Memory B cell (primary cell): ENCODE results near the gene RTN4.

ENCODE experiments used
- ATAC-seq: fragments of 150-1000 bp; cut with Tn5 transposase; 2 replicates; pipeline ENCODE4 v1.10.0; 2021; ENCODE audit warnings: low read depth, mild to moderate bottlenecking, moderate library complexity
- DNase-seq, 2 donors: peaks; one replicate each; pipeline ENCODE4 v3.0.0; 2022; ENCODE audit warnings: low spot score in 2 of 2
- H3K27ac Mint-ChIP-seq: one replicate; pipeline ENCODE4 v1.8.0; 2022; ENCODE audit warnings: mild to moderate bottlenecking, moderate library complexity, mixed read lengths
- H3K27me3 Mint-ChIP-seq: one replicate; pipeline ENCODE4 v1.8.0; 2022; ENCODE audit warnings: mixed read lengths
- H3K36me3 Mint-ChIP-seq: one replicate; pipeline ENCODE4 v1.8.0; 2022; ENCODE audit warnings: mild to moderate bottlenecking, mixed read lengths
- H3K4me1 Mint-ChIP-seq: one replicate; pipeline ENCODE4 v1.8.0; 2022; ENCODE audit warnings: mixed read lengths
- H3K4me3 Mint-ChIP-seq: one replicate; pipeline ENCODE4 v1.8.0; 2022; ENCODE audit warnings: mild to moderate bottlenecking, moderate library complexity, mixed read lengths
- H3K9me3 Mint-ChIP-seq: one replicate; pipeline ENCODE4 v1.8.0; 2022; ENCODE audit warnings: mixed read lengths

RTN4 gene

DNA sequence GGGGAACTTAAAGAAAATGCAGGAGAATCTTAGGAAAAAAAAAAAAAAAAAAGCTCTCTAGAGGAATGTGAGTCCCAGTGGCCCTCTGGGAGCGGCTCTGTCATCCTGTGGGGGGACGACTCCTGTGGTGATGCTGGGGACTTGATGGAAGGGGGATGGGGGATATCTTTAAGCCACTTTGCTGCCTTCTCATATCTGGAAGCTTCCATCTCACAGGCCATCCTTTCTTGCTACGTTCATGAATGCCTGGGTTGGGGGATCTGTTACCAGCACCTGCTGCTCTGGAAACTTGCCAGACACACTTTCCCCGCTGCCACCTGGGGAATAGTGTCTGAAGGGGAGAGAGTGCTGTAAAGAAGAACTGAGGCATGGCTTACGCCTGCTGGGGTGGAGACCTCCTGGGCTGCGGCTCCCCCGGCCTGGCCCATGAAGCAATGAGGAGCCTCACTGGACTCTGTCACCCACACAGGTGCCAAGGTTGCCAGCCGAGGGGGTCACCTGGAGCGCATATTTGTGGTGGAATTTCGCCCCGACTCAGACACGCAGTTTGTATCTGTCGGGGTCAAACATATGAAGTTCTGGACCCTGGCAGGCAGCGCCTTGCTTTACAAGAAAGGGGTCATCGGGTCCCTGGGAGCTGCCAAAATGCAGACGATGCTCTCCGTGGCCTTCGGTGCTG, 92.8 kb downstream of the RTN4 start:
- Mint-ChIP-seq H3K27ac (no peak overlapping the region), H3K4me3 (no peak overlapping the region), H3K4me1 (peaks cover 7% of the 10 kb centered on the region), H3K27me3 (no peaks in the 10 kb centered on the region), H3K36me3 (peaks cover 14% of the 10 kb centered on the region), H3K9me3 (peaks cover 1% of the 10 kb centered on the region)
- DNase-seq = no peak
- ATAC-seq = no peak

DNA sequence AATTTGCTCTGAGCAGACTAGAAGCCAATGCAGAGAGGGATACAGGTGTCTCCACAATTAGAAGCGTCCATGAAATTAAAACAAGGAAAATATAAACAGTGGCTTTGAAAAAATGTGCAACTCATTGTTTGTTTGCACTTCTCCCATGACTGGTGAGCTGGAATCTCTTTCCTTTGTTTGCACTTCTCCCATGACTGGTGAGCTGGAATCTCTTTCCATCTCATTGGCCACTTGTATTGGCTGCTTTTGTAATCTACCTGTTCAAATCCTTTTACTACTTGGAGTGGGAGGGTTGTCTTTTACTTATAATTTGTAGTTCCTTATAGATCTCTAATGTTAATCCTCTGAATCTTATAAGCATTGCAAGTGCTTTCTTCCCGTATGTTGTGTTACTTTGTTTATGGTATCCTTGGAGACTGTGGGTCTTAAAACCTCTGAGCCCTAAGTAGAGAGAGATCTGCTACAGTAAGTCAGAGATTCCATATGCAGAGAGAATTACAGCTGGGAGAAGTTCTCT, 94.1 kb downstream of the RTN4 start:
- Mint-ChIP-seq H3K27ac (no peak overlapping the region), H3K27me3 (no peaks in the 10 kb centered on the region), H3K36me3 (peaks cover 14% of the 10 kb centered on the region), H3K9me3 (peaks cover 1% of the 10 kb centered on the region), H3K4me1 (peaks cover 7% of the 10 kb centered on the region), H3K4me3 (no peak overlapping the region)
- DNase-seq (no peak), ATAC-seq (no peak)

- H3K4me1 Mint-ChIP-seq = peaks cover 5% of the 10 kb centered on the region
- no peak for DNase-seq
- no peaks in the 10 kb centered on the region for H3K27me3 Mint-ChIP-seq
- H3K27ac Mint-ChIP-seq = no peak overlapping the region
- no peak for ATAC-seq
- peaks cover 15% of the 10 kb centered on the region for H3K36me3 Mint-ChIP-seq
- H3K9me3 Mint-ChIP-seq = no peaks in the 10 kb centered on the region
- no peak overlapping the region for H3K4me3 Mint-ChIP-seq
Observed at GRCh38 chr2:54955358-54956110, 94.7 kb downstream of the RTN4 start.

GRCh38 chr2:54954705-54955357, 95.4 kb downstream of the RTN4 start:
- Mint-ChIP-seq H3K27ac (no peak overlapping the region), H3K27me3 (no peaks in the 10 kb centered on the region), H3K9me3 (no peaks in the 10 kb centered on the region), H3K4me3 (no peak overlapping the region), H3K4me1 (peaks cover 5% of the 10 kb centered on the region), H3K36me3 (peaks cover 14% of the 10 kb centered on the region)
- ATAC-seq (no peak), DNase-seq (no peak)

GRCh38 chr2:54954158-54954557, 96.1 kb downstream of the RTN4 start:
- H3K9me3 Mint-ChIP-seq = no peaks in the 10 kb centered on the region
- H3K4me3 Mint-ChIP-seq = no peak overlapping the region
- no peak for DNase-seq
- H3K36me3 Mint-ChIP-seq = peaks cover 17% of the 10 kb centered on the region
- peaks cover 4% of the 10 kb centered on the region for H3K4me1 Mint-ChIP-seq
- no peak overlapping the region for H3K27ac Mint-ChIP-seq
- ATAC-seq = no peak
- no peaks in the 10 kb centered on the region for H3K27me3 Mint-ChIP-seq

DNA sequence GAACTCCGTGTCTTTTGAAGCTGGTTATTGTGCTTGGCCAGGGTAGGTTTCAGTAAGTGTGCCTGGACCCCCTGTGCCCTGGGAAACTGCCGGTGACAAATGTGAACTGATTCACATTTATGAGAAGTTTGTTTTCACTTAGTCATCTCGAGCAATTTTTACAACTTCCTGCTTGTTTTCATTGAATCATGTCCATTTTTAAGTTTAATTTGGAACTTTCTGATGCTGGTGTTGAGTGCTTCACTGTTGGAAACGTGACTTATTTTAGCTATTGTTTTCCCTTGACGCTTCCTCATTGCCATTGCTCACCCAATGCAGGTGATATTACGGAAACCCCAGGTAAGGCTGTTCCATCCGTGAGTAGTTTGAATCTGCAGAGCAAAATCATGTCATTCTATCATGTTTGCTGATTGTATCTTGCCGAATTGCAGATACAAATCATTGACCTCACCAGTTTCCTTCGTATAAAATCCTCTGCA, 97.2 kb downstream of the RTN4 start:
- DNase-seq (no peak), ATAC-seq (no peak)
- Mint-ChIP-seq H3K4me1 (no peaks in the 10 kb centered on the region), H3K9me3 (no peaks in the 10 kb centered on the region), H3K36me3 (peaks cover 17% of the 10 kb centered on the region), H3K27ac (no peak overlapping the region), H3K4me3 (no peak overlapping the region), H3K27me3 (no peaks in the 10 kb centered on the region)

GRCh38 chr2:54952425-54952824, 97.8 kb downstream of the RTN4 start:
- Mint-ChIP-seq H3K36me3 (peaks cover 17% of the 10 kb centered on the region), H3K27ac (no peak overlapping the region), H3K4me3 (no peak overlapping the region), H3K27me3 (no peaks in the 10 kb centered on the region), H3K9me3 (no peaks in the 10 kb centered on the region), H3K4me1 (no peaks in the 10 kb centered on the region)
- ATAC-seq = no peak
- DNase-seq = no peak

DNA sequence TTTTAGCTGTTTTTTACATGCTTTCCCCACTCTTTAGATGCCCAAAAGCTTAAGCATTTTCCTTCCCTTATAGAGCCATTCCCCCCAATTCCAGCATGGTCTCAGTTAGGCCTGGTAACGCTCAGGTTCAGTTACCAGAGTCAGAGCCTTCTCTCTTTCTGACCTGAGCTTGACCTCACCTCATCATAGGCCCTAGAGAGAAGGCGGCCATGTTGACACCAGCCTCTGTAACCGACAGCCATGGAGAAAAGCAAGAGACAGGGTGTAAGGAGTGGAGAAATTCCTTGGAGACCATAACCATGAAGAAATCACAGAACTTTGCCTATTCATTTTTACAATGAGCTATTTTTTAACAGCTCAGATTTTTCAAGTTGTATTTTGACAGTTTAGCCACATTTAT, 99.4 kb downstream of the RTN4 start:
- ATAC-seq = no peak
- Mint-ChIP-seq H3K4me3 (no peak overlapping the region), H3K9me3 (no peaks in the 10 kb centered on the region), H3K4me1 (no peaks in the 10 kb centered on the region), H3K27me3 (no peaks in the 10 kb centered on the region), H3K27ac (no peak overlapping the region), H3K36me3 (peaks cover 17% of the 10 kb centered on the region)
- no peak for DNase-seq

DNA sequence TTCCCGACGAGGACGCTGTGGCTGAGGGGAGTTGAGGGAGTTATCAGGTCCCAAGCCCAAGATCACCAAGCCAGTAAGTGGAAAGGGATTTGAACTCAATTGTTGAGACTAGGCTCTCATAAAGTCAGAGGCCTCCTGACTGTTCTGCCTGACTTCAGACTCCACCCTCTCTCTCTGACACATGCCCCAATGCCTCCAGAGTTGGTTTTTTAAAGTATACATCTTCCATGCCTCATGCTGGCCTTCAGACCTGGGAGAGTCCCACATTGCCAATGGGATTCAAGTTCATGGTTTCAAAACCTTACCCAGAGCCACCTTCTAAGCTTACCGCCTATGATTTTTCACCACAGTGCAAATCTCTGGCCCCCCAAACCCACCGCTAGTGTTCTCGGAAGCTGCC, 100.8 kb downstream of the RTN4 start:
- H3K27ac Mint-ChIP-seq = no peak overlapping the region
- H3K4me1 Mint-ChIP-seq = no peaks in the 10 kb centered on the region
- H3K9me3 Mint-ChIP-seq = no peaks in the 10 kb centered on the region
- no peak overlapping the region for H3K4me3 Mint-ChIP-seq
- ATAC-seq (no peak), DNase-seq (no peak)
- peaks cover 13% of the 10 kb centered on the region for H3K36me3 Mint-ChIP-seq
- no peaks in the 10 kb centered on the region for H3K27me3 Mint-ChIP-seq

DNA sequence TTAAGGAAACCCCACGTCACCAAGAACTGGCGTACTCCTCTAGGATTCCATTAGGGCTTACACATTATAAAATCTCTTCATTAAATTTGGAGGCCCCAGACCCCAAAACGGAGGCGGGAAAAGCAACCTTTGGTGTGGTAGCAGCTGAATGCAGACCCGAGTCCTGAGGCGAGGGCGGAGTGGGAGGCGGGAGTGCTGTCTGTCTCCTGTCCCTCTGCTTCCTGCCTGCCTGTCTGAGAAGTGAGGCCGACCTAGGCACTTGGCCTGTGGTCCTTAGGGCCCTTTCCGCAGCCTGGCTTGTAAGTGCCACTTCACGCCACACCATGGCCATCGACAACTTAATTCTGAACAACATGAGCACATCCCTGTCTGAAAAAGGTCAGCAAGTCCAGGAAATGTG, 102.1 kb downstream of the RTN4 start:
- no peak overlapping the region for H3K4me3 Mint-ChIP-seq

DNA sequence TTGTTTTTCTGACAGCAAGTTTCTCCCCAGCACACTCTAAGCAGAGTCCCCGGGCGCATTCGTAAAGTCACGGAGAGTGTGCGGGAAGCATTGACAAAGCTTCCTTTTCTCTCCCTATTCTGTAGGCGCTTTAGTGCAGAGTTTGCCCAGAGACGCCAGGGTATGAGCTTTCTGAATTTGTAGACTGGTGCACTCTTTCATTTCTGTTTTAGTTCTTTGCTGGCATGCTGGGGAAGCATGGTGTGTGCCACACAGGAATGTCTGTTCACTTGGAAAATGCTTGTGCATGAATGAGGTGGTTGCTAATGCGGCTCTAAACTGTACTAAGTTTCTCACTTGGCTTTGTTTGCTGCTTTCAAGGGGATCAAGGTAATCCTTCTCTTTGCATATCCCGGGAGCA, 102.6 kb downstream of the RTN4 start:
- H3K27ac Mint-ChIP-seq = no peak overlapping the region
- no peaks in the 10 kb centered on the region for H3K27me3 Mint-ChIP-seq
- H3K4me1 Mint-ChIP-seq = no peaks in the 10 kb centered on the region
- no peaks in the 10 kb centered on the region for H3K9me3 Mint-ChIP-seq
- ATAC-seq = no peak
- peaks cover 13% of the 10 kb centered on the region for H3K36me3 Mint-ChIP-seq
- DNase-seq = no peak
- no peak overlapping the region for H3K4me3 Mint-ChIP-seq

More for the DNA sequence above, 102.1 kb downstream of the RTN4 start:
- Mint-ChIP-seq H3K36me3 (peaks cover 13% of the 10 kb centered on the region), H3K4me1 (no peaks in the 10 kb centered on the region), H3K27ac (no peak overlapping the region), H3K27me3 (no peaks in the 10 kb centered on the region), H3K9me3 (no peaks in the 10 kb centered on the region)
- DNase-seq (no peak), ATAC-seq (no peak)

DNA sequence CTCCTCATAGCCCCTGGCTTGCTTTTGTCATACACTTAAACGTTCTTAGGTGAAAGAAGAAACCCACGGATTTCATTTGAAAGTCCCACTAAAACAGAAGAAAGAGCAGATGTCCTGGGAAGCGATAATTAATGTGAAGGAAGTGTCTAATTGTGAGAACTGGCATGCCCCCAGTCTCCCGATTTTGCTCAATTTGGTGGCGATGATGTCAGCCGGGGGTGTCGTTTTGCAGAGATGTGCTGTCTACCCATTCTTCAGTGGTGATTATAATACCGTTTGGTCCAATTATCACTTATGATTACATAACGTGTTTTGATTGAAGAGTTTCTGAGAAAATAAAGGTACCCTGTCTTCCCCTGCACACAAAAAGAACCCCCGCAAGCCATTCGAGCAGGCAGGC, 103.1 kb downstream of the RTN4 start:
- no peaks in the 10 kb centered on the region for H3K4me1 Mint-ChIP-seq
- no peaks in the 10 kb centered on the region for H3K27me3 Mint-ChIP-seq
- H3K36me3 Mint-ChIP-seq = peaks cover 10% of the 10 kb centered on the region
- no peak for DNase-seq
- no peaks in the 10 kb centered on the region for H3K9me3 Mint-ChIP-seq
- H3K27ac Mint-ChIP-seq = no peak overlapping the region
- no peak overlapping the region for H3K4me3 Mint-ChIP-seq
- ATAC-seq = no peak

DNA sequence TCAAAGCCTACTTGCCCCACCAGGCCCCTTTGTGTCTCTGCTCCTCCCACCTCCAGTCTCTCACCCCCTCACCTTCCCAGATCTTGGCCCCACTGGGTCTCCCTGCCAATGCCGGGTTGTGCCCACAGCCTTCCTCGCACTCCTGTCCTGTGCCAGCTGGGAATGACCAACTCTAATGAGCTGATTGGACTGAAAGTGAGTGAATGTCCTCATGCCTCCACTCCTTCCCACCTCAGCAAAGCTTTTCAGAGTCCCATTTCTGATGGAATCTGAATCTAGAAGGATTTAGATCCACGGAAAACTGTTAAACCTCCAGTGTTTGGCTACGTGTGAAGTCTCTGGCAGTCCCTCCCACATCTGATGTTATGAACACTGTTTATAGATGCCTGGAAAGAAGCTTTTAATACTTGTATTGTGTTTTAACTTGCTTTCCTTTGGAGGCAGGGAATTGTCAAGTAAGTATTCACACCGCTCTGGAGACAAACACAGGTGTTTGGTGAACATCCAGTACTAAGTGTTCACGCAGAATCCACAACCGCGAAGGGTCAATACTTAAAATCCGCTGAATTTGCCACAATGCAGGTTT, 103.9 kb downstream of the RTN4 start:
- Mint-ChIP-seq H3K27ac (no peak overlapping the region), H3K4me3 (no peak overlapping the region), H3K27me3 (no peaks in the 10 kb centered on the region), H3K9me3 (no peaks in the 10 kb centered on the region), H3K36me3 (peaks cover 10% of the 10 kb centered on the region), H3K4me1 (no peaks in the 10 kb centered on the region)
- no peak for ATAC-seq
- DNase-seq = no peak
